ENCODE results near the gene BCAR1.

DNA sequence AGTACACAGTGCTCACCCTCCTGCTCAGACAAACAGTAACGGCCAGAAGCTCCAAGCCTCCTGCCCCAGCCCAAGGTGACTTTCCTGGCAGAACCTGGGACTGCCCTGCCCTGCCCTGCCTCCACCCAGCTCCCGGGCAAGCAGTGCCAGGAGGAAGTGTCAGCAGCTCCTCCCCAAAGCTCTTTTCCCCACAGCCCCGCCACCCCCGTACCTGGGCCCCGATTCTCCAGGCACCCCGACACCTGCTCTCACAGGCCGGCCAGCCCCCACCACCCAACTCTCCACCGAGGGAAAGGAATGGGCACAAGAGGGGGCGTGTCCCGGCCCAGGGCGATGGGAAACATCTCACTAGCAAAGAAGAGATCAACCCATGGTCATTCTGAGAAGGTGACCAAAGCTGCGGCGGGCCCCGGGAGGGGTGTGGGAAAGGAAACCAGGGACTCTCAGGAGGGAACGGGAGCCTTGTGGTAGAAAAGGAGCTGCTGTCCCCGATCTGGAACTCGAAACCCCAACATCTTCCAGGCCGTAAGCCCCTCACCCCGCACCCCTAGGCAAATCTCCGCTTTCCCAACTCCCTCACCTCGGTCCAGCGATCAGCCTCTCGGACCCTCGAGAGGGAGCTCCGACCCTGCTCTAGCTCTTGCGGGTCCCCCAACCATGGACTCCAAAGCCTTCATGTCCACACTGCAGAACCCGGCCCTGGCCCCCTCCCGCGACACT lies 1.2 kb downstream of the BCAR1 start:
- no peak for TF ChIP-seq GATA2 (IDR thresholded peaks at IDR 0.05; ENCODE audit: low read depth, low read length)
- TF ChIP-seq GATA3 (IDR thresholded peaks at IDR 0.05; ENCODE audit: low read depth, low read length), result no peak
